Germinal center (tissue), 1 donor: Measurements from ENCODE around the gene ZNF460.
"Not testable (repeated sequence)": the region's sequence is repeated elsewhere in the genome, so short reads cannot be mapped to it uniquely, and the experiment has no call there.

Experiments used
- DNase-seq: peaks from one replicate; pipeline ENCODE4 v3.0.0; 2012; ENCODE audit warnings: mixed read lengths, low spot score

Gene ZNF460

GRCh38 chr19:57280165-57280961 is at the start of gene ZNF460:
ZNF460 (plus strand) TSS chr19:57280485; CDS start chr19:57280807, 322 bp downstream.
- DNase-seq, result peak; percentile 97

DNA sequence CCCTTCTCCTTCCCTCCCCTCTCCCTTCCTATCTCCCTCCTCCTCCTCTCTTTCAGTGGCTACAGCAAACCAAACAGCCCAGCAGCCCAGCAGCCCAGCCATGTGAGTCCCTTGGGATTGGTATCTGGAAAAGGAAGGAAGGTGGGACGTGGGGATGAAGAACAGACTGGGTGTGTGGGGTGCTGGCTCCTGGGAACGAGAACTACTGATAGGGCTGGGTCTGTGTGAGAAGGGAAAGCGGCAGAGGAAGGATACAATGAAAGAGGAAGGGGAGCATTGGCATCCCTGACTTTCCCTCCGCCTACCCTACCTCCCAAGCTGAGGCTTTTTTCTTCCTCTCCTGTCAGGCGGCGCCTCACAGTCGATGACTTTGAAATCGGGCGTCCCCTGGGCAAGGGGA is 48.6 kb upstream of the ZNF460 start:
- DNase-seq, result no peak

DNA sequence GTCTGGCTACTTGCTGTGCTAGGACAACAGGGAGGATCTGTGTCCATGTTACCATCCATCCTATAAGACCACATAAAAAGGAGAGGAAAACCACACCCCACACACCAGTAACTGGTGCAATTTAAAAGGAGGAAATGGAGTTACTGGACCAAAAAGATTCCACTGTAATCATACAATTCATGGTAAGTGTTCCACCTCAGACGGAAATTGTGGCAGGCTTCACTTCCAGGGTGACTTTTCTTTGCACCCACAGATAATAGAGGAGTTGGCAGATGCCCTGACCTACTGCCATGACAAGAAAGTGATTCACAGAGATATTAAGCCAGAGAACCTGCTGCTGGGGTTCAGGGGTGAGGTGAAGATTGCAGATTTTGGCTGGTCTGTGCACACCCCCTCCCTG is 47.1 kb upstream of the ZNF460 start:
- DNase-seq, result no peak

DNA sequence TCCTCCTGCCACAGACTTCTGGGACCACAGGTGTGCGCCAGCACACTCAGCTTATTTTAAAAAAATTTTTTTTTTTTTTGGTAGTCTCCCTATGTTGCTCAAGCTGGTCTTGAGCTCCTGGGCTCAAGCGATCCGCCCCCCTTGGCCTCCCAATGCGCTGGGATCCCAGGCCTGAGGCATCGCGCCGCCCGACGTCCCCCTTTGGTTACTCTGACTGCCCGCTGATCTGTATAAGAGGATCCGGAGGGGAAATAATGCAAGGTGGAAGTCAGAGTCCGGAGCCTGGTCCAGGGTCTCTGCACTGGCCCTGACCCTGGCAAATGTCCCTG is 40.3 kb upstream of the ZNF460 start:
- no peak for DNase-seq

DNA sequence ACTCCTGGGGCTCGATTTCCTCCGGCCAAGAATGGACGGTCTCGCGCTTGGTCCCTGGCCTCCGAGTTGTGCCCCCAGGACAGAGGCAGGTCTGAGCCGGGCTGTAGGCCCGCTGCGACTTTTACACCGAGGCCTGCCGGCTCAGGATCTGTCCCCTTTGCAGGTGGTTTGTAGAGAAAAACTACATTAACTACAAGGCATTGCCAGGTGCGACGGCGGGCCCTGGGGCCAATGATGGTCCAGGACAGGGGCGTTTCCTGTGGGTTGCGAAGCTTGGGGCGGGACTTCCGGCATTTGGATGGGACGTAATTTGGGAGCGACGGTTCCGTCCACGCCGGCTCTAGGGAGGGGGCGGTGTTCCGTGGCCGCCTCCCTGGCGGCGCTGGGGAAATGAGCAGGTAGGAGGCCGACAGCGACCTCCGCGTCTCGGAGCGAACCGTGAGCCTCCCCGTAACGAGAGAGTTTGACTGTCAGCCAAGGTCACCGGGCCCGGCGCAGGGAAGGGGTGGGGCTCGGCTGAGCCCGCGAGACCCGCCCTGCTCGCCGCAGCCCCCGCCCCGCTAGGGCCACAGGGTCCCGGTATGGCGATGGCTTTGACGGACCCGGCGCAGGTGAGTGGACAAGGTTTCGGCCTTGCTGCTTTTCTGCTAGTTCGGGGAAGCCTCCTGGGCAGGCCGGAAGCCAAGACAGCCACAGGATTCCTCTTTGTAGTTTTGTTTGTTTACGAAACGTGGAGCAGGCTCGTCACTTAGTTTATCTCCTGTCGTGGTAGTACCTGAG is 39.8 kb upstream of the ZNF460 start, which contains the start of gene ZNF805:
Gene ZNF805 (plus strand): TSS at position 322 of the 780 bp plus-strand sequence. CDS start 260 bp downstream, at position 582.
- DNase-seq, result peak; percentile 96

GRCh38 chr19:57241176-57241575 is 39.1 kb upstream of the ZNF460 start:
- DNase-seq, result peak; percentile 11

GRCh38 chr19:57242821-57243220 is 37.5 kb upstream of the ZNF460 start:
- DNase-seq, result no peak

DNA sequence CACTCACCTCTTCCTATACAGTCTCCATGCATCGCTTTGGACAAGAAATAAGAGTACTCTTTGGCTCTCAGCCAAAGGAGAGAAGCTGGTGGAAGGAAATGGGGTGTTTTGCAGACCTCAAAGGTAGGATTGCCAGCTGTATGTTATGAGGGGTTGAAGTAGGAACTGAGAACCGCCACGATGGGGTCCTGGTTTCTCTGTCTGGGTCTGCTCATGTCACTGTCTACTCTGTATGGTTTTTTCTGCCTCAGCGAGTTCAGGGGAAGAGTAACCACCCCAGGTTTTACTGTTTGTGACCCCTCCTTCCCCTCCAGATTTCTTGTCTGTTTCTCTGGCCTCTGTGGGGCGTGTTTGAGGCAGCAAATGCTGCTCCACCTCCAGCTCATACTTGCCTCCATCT is 35.8 kb upstream of the ZNF460 start:
- DNase-seq, result no peak

- no peak for DNase-seq
These were observed 35.2 kb upstream of the ZNF460 start for GRCh38 chr19:57245066-57245465.

- DNase-seq, result no peak
These were observed 34.3 kb upstream of the ZNF460 start for GRCh38 chr19:57245959-57246358.

DNA sequence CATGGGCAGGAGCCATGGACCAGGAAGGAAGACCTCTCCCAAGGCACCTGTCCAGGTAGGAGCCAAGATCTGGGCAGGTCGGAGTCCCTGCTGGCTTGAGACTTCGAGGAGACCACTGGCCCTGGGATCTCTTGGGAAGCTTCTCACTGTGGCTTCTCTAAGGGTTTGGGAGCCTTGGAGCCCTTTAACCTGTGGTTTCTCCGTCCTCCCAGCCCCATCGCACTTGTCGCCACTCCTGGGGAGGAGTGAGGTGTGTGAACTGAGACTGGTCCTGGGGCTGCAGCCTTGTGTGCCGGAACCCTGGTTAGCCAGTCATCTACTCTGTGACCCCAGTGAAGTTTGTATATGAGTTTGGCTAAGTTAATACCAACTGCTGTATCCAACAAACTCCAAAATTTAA is 31.6 kb upstream of the ZNF460 start:
- no peak for DNase-seq

DNA sequence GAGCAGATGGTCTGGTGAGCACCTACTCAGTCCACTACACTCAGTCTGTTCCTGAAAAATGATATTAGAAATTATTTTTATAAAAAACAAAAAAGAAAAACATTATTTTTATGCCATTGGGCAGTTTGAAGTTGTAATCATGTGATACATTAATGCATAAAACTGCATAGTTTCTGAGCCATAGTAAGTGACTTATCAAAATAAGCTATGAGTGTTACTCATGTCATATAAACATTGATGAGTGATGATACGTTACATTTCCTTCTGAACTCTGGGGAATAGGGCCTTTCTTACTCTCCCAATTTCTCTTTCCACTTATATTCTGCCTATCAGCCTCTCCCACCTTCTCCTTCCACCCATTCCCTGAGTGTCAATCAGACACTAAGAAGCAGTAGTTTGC is 31.0 kb upstream of the ZNF460 start:
- DNase-seq, result no peak

DNA sequence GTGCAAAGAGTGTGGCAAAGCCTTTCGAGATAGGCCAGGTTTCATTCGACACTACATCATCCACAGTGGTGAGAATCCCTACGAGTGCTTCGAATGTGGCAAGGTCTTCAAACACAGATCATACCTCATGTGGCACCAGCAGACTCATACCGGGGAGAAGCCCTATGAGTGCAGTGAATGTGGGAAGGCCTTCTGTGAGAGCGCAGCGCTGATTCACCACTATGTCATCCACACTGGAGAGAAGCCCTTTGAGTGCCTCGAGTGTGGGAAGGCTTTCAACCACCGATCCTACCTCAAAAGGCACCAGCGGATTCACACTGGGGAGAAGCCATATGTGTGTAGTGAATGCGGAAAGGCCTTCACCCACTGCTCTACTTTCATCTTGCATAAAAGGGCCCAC is 26.5 kb upstream of the ZNF460 start:
- not testable (repeated sequence) for DNase-seq

GRCh38 chr19:57262044-57262443 is 18.2 kb upstream of the ZNF460 start:
- DNase-seq, result no peak

GRCh38 chr19:57263244-57263741 is 17.0 kb upstream of the ZNF460 start:
- DNase-seq, result no peak

DNA sequence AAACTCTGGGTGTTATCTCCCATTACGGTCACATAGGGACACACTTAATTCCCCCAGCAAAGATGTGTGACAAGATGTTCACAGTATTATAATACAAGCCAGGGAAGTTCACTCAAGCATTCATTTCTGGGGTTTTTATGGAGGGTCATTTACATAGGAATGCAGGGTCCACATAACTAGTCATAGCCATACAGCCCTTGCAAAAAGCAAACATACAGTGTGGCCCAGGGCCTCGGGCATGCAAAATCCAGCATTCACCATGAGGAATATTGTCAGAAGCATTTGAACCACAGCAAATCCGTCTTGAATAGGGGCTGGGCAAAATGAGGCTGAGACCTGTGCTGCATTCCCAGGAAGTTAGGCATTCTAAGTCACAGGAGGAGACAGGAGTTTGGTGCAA is 13.0 kb upstream of the ZNF460 start:
- DNase-seq, result peak; percentile 30

DNA sequence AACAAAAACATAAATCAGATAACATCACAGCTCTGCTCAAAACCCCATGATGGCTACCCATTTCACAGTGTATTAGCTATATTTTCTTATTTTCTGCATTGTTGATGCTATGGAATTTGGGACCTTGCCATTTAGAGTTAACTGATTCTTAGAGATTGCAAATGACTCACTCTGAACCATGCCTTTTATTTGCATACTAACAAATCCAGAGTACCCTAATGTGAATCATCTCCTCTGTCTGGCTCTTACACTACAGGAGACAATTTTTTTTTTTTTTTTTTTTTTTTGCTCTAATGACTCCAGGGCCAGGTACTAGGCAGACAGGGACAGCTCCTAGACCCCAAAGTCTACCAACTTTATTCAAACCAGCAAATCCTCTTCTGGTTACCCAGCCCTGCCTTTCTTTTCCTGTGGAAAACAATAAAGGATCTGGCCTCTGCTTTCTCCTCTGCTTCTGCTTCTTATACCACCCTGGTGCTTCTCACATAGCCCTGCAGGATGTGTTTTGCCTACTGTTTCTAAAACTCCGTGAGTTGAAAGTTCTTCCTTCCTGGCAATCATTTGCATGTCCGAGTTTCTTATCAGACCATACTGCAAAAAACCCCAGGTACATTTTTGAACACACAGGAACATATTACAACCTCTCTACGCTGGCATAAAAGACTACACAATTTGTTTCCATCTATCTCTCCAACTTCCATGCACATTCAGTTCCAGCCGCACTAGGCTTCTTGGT is 10.6 kb upstream of the ZNF460 start:
- peak; percentile 55 for DNase-seq

DNA sequence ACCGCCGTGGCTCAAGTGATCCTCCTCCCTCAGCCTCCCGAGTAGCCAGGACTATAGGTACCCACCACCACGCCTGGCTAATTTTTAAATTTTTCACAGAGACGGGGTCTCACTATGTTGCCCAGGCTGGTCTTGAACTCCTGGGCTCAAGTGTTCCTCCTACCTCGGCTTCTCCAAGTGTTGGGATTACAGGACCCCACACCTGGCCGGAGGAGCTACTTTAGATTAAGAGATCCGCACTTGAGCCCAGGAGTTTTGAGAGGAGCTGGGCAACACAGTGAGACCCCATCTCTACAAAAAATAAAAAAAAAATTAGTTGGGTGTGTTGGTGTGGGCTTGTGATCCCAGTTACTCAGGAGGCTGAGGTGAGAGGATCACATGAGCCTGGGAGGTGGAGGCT is 9.0 kb upstream of the ZNF460 start:
- no peak for DNase-seq

DNA sequence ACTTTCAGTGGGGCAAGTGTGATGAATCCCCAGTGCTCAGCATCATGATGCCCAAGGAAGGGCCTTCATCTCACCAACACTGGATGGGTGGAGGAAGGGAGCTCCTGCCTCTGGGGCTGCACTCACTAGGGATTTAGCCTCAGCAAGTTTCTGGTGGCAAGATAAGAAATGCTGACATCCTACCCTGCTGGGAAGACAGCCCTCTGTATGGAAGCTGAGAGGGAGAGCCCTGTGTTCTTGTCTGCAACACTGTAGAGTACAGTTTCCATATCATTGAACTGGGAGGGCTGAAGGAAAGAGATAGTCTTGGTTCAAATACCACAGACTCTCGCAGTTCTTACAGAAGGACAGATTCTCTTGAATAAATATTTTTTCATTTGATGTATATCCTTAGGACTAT is 7.3 kb upstream of the ZNF460 start:
- no peak for DNase-seq

DNA sequence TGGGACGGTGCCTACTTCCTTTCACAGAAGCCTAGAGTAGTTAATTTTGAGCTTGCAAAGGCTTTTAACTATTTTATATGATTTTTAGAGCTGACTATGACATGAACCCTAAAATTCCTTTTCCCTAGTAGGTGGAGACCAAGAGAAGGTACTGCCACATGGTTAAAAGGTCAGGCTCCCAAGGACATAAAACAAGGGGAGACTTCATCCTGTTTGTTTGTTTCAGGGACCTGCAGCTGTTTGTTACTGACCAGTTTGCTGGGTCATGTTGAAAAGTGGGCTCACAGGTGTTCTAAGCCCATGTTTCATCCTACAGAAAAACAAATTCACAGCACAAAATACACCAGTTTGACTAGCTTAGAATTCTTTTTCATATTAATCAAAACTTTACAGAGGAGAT is 3.9 kb upstream of the ZNF460 start:
- DNase-seq, result no peak

DNA sequence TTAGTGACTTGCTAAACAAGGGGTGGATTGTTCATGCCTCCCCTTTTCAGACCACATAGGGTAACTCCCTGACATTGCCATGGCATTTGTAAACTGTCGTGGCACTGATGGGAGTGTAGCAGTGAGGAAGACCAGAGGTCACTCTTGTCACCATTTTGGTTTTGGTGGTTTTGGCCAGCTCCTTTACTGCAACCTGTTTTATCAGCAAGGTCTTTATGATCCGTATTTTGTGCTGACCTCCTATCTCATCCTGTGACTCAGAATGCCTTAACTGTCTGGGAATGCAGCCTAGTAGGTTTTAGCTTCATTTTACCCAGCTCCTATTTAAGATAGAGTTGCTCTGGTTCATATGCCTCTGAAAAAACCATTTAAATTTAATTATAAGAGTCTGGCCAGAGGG is 1.8 kb upstream of the ZNF460 start:
- DNase-seq, result not testable (repeated sequence)

- DNase-seq, result peak; percentile 86
These were observed 694 bp upstream of the ZNF460 start for GRCh38 chr19:57279418-57280164.
